Uterus (tissue), 2 donors: ENCODE data around the gene PIAS2.

Source experiments
- POLR2A ChIP-seq, 2 donors: fragments of 450-650 bp; IDR thresholded peaks; one replicate each; pipeline ENCODE4 v1.6.1; 2016; ENCODE audit warnings: antibody characterized with exemption in 2 of 2, mild to moderate bottlenecking in 1 of 2, moderate library complexity in 1 of 2
- TF ChIP-seq, protein P1 (sequence below), 4 experiments: fragments of 200-600 bp in 2 of 4; fragments of 450-650 bp in 2 of 4; sonication (generic) in 2 of 4; IDR thresholded peaks; one replicate each; pipeline ENCODE4 v1.5.1; 2016 to 2019; ENCODE audit warnings: antibody characterized with exemption in 4 of 4, mild to moderate bottlenecking in 2 of 4, moderate library complexity in 1 of 4

DNA sequence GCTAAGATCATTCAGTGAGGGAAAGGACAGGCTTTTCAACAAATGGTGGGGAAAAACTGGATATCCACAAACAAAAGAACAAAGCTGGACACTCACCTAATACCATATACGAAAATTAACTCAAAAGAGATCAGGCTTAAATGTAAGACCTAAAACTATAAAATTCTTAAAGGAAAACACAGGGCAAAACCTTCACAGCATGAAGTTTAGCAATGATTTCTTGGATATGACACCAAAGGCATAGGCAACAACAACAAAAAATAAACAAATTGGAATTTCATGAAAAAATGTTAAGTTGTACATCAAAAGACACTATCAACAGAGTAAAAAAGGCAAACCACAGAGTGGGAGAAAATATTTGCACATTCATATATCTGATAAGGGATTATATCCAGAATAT is 28.3 kb downstream of the PIAS2 start:
- no peak for TF ChIP-seq POLR2A (IDR thresholded peaks at IDR 0.05)
- TF ChIP-seq, protein P1, sequence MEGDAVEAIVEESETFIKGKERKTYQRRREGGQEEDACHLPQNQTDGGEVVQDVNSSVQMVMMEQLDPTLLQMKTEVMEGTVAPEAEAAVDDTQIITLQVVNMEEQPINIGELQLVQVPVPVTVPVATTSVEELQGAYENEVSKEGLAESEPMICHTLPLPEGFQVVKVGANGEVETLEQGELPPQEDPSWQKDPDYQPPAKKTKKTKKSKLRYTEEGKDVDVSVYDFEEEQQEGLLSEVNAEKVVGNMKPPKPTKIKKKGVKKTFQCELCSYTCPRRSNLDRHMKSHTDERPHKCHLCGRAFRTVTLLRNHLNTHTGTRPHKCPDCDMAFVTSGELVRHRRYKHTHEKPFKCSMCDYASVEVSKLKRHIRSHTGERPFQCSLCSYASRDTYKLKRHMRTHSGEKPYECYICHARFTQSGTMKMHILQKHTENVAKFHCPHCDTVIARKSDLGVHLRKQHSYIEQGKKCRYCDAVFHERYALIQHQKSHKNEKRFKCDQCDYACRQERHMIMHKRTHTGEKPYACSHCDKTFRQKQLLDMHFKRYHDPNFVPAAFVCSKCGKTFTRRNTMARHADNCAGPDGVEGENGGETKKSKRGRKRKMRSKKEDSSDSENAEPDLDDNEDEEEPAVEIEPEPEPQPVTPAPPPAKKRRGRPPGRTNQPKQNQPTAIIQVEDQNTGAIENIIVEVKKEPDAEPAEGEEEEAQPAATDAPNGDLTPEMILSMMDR (IDR thresholded peaks at IDR 0.05), result no peak
